ENCODE results near the gene PRDM16.

PRDM16 gene

GRCh38 chr1:3377604-3378279 lies 308.7 kb downstream of the PRDM16 start:
- TF ChIP-seq IKZF3 (tag by site-specific recombination; IDR thresholded peaks at IDR 0.05) (no peak), TSHZ1 (tag by site-specific recombination; IDR thresholded peaks at IDR 0.05; ENCODE audit: borderline replicate concordance) (no peak), BCL11B (tag by site-specific recombination; IDR thresholded peaks at IDR 0.05; ENCODE audit: low read depth) (no peak), ZFP37 (tag by site-specific recombination; IDR thresholded peaks at IDR 0.05) (no peak), ZNF175 (tag by site-specific recombination; IDR thresholded peaks at IDR 0.05) (no peak), ZNF138 (tag by site-specific recombination; IDR thresholded peaks at IDR 0.05; ENCODE audit: borderline replicate concordance) (no peak), ZNF837 (tag by site-specific recombination; IDR thresholded peaks at IDR 0.05) (no peak), KLF8 (tag by site-specific recombination; IDR thresholded peaks at IDR 0.05) (no peak), ZNF692 (tag by site-specific recombination; IDR thresholded peaks at IDR 0.05) (no peak), ZNF341 (tag by site-specific recombination; IDR thresholded peaks at IDR 0.05; ENCODE audit: low read depth) (no peak)
- TF ChIP-seq, protein P1, sequence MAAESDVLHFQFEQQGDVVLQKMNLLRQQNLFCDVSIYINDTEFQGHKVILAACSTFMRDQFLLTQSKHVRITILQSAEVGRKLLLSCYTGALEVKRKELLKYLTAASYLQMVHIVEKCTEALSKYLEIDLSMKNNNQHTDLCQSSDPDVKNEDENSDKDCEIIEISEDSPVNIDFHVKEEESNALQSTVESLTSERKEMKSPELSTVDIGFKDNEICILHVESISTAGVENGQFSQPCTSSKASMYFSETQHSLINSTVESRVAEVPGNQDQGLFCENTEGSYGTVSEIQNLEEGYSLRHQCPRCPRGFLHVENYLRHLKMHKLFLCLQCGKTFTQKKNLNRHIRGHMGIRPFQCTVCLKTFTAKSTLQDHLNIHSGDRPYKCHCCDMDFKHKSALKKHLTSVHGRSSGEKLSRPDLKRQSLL (tag by site-specific recombination; IDR thresholded peaks at IDR 0.05) = no peak
- no peaks in the 10 kb centered on the region for H3K9me3 ChIP-seq (ENCODE audit: control insufficient read depth, insufficient read depth, low read depth, low read length)
- ChIA-PET POLR2A (no interaction called here), CTCF (no interaction called here)
- no peak overlapping the region for H3K27ac ChIP-seq (ENCODE audit: extremely low read depth, low read depth, low read length)
- no peaks in the 10 kb centered on the region; the same call in 1 of the 2 replicates for H3K4me1 ChIP-seq (ENCODE audit: control insufficient read depth, insufficient read depth, low read length)
- no peaks in the 10 kb centered on the region for H3K36me3 ChIP-seq (ENCODE audit: control insufficient read depth in 2 of 2, insufficient read depth in 1 of 2, low read length in 2 of 2)
- no peak overlapping the region for H3K4me3 ChIP-seq (ENCODE audit: low read depth, low read length)

- TF ChIP-seq ZFP3 (tag by site-specific recombination; IDR thresholded peaks at IDR 0.05; ENCODE audit: low read depth) = no peak
- TF ChIP-seq ZNF184 (tag by site-specific recombination; IDR thresholded peaks at IDR 0.05) = no peak
- no peak for TF ChIP-seq ZNF157 (tag by site-specific recombination; IDR thresholded peaks at IDR 0.05)
- TF ChIP-seq, protein P2, sequence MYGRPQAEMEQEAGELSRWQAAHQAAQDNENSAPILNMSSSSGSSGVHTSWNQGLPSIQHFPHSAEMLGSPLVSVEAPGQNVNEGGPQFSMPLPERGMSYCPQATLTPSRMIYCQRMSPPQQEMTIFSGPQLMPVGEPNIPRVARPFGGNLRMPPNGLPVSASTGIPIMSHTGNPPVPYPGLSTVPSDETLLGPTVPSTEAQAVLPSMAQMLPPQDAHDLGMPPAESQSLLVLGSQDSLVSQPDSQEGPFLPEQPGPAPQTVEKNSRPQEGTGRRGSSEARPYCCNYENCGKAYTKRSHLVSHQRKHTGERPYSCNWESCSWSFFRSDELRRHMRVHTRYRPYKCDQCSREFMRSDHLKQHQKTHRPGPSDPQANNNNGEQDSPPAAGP (tag by site-specific recombination; IDR thresholded peaks at IDR 0.05) = peak; percentile 22; the same call in 1 of the 2 replicates
- TF ChIP-seq ZNF10 (tag by site-specific recombination; IDR thresholded peaks at IDR 0.05) = no peak
- TF ChIP-seq GLIS2 (tag by site-specific recombination; IDR thresholded peaks at IDR 0.05) = peak; percentile 63
- TF ChIP-seq KLF16 (tag by site-specific recombination; IDR thresholded peaks at IDR 0.05) = no peak
- TF ChIP-seq KLF1 (tag by site-specific recombination; IDR thresholded peaks at IDR 0.05) = 0 out of 2 replicates have a peak, but pooled peaks have one; percentile 35
- no peak for TF ChIP-seq KLF8 (tag by site-specific recombination; IDR thresholded peaks at IDR 0.05)
- Histone ChIP-seq H3K4me3 (ENCODE audit: low read depth, low read length) (no peak overlapping the region), H3K9me3 (ENCODE audit: control insufficient read depth, insufficient read depth, low read depth, low read length) (no peaks in the 10 kb centered on the region), H3K36me3 (ENCODE audit: control insufficient read depth in 2 of 2, insufficient read depth in 1 of 2, low read length in 2 of 2) (no peaks in the 10 kb centered on the region), H3K4me1 (ENCODE audit: control insufficient read depth, insufficient read depth, low read length) (no peaks in the 10 kb centered on the region; the same call in 1 of the 2 replicates), H3K27ac (ENCODE audit: extremely low read depth, low read depth, low read length) (no peak overlapping the region)
- ChIA-PET CTCF (no interaction called here), POLR2A (no interaction called here)
Measured at GRCh38 chr1:3378411-3379208, 309.6 kb downstream of the PRDM16 start.
